Neural progenitor cell (in vitro differentiated cells): ENCODE measurements around the gene PNLDC1.

Experiments
- EZH2 ChIP-seq: fragments of 200-600 bp; sonication (generic); IDR thresholded peaks from 2 replicates; pipeline ENCODE4 v1.6.1; 2017; ENCODE audit warnings: antibody characterized with exemption, mild to moderate bottlenecking, moderate library complexity
- EZH2phosphoT487 ChIP-seq: fragments of 200-600 bp; sonication (generic); IDR thresholded peaks from 2 replicates; pipeline ENCODE4 v1.6.1; 2017; ENCODE audit warnings: antibody characterized with exemption
- TF ChIP-seq, protein P1 (sequence below): fragments of 200-600 bp; sonication (generic); IDR thresholded peaks from 2 replicates; pipeline ENCODE4 v1.5.1; 2017; ENCODE audit warnings: antibody characterized with exemption, mild to moderate bottlenecking

DNA sequence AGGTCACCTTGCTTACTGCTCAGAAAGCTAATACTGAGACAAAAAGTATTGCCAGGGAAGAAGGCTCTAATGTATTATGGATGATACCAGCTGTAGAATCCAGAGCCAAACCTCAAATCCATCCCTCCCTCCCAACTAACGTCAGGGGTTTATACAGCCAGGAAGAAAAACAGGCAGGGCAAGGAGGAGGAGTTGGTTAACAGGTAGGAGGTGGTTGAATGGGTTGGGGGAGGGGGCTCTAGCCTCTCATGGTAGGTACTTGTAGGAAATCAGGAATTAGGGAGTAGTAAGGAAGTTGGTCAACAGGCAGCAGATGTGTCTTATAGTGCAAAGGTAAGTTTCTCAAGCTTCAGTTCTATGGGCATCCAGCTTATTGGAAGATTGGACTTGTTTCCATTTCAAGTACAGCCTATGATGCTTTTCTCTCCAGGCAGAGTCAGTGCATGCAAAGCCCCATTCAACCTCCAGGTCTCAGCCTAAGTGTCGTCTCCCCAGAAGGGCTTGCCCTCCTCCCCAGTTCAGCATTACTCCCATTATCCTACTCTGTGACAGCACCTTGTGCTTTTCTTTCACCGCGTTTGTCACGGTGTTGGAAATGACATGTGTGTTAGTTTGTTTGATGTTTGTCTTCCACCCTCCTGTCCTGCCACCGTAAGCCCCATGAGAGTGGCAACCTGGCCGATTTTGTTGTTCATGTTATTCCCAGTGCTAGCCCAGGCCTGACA lies 38.1 kb downstream of the PNLDC1 start:
- TF ChIP-seq, protein P1, sequence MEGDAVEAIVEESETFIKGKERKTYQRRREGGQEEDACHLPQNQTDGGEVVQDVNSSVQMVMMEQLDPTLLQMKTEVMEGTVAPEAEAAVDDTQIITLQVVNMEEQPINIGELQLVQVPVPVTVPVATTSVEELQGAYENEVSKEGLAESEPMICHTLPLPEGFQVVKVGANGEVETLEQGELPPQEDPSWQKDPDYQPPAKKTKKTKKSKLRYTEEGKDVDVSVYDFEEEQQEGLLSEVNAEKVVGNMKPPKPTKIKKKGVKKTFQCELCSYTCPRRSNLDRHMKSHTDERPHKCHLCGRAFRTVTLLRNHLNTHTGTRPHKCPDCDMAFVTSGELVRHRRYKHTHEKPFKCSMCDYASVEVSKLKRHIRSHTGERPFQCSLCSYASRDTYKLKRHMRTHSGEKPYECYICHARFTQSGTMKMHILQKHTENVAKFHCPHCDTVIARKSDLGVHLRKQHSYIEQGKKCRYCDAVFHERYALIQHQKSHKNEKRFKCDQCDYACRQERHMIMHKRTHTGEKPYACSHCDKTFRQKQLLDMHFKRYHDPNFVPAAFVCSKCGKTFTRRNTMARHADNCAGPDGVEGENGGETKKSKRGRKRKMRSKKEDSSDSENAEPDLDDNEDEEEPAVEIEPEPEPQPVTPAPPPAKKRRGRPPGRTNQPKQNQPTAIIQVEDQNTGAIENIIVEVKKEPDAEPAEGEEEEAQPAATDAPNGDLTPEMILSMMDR = no peak
- TF ChIP-seq EZH2 (no peak), EZH2phosphoT487 (no peak)
